Suprapubic skin (tissue), 4 donors: ENCODE data around the gene GNL1. TPM values are rescaled to one million over a fixed set of nuclear protein-coding genes. Genes with fewer than 3 reads are reported as not detected.
"Not testable (repeated sequence)": the region's sequence is repeated elsewhere in the genome, so short reads cannot be mapped to it uniquely, and the experiment has no call there.

Experiments
- DNase-seq, 2 donors: peaks; one replicate each; pipeline ENCODE4 v3.0.0-alpha.2; 2019; ENCODE audit warnings: low spot score in 2 of 2
- H3K27ac ChIP-seq: fragments of 200-600 bp; sonication (generic); one replicate; pipeline ENCODE4 v1.5.1; 2019
- H3K27me3 ChIP-seq: fragments of 200-600 bp; sonication (generic); one replicate; pipeline ENCODE4 v1.5.1; 2019
- H3K36me3 ChIP-seq: fragments of 200-600 bp; sonication (generic); one replicate; pipeline ENCODE4 v1.5.1; 2019
- H3K4me1 ChIP-seq: fragments of 200-600 bp; sonication (generic); one replicate; pipeline ENCODE4 v1.5.1; 2019
- H3K4me3 ChIP-seq: fragments of 200-600 bp; sonication (generic); one replicate; pipeline ENCODE4 v1.5.1; 2019; ENCODE audit warnings: mild to moderate bottlenecking
- H3K9me3 ChIP-seq: fragments of 200-600 bp; sonication (generic); one replicate; pipeline ENCODE4 v1.5.1; 2019
- CTCF ChIP-seq, 2 donors: fragments of 200-600 bp in 1 of 2; fragments of 450-650 bp in 1 of 2; sonication (generic) in 1 of 2; IDR thresholded peaks; one replicate each; pipeline ENCODE4 v1.5.1; 2016 to 2019; ENCODE audit warnings: antibody characterized with exemption in 2 of 2, mild to moderate bottlenecking in 1 of 2, moderate library complexity in 1 of 2
- EP300 ChIP-seq: sonication (generic); formaldehyde crosslinking; IDR thresholded peaks from one replicate; pipeline ENCODE4 v1.6.1; 2017; ENCODE audit warnings: antibody characterized with exemption
- POLR2A ChIP-seq, 2 donors: fragments of 450-650 bp; IDR thresholded peaks; one replicate each; pipeline ENCODE4 v1.6.1; 2017; ENCODE audit warnings: antibody characterized with exemption in 2 of 2, mild to moderate bottlenecking in 2 of 2, moderate library complexity in 2 of 2
- POLR2AphosphoS5 ChIP-seq, 3 donors: sonication (generic); formaldehyde crosslinking; IDR thresholded peaks; one replicate each; pipeline ENCODE4 v1.6.1; 2017; ENCODE audit warnings: antibody characterized with exemption in 3 of 3
- WGBS: methylation state at CpG from one replicate; pipeline ENCODE4 v1.1.5; 2018; 5-methylcytosine and 5-hydroxymethylcytosine counted together
- total RNA-seq, 4 donors: library from RNA; depleted of rRNA; stranded (reverse); fragments of >200 nt; gene quantifications; one replicate each; pipeline ENCODE4 v1.1.0, GENCODE V29; 2016

The GNL1 gene
- total RNA-seq, 4 donors from 2014 or later = 33.9 to 58.9 (median 38.9) TPM

GRCh38 chr6:30500421-30501355 is 55.6 kb downstream of the GNL1 start:
- peaks cover 27% of the 10 kb centered on the region for H3K4me1 ChIP-seq
- WGBS = 47% methylated on average over 10 of the region's 10 CpGs
- H3K4me3 ChIP-seq = no peak overlapping the region
- TF ChIP-seq EP300 (no peak), POLR2A (IDR thresholded peaks at IDR 0.05) (no peak), POLR2AphosphoS5 (IDR thresholded peaks at IDR 0.05) (no peak), CTCF (IDR thresholded peaks at IDR 0.05) (no peak)
- H3K27me3 ChIP-seq = no peaks in the 10 kb centered on the region
- H3K36me3 ChIP-seq = no peaks in the 10 kb centered on the region
- H3K9me3 ChIP-seq = no peaks in the 10 kb centered on the region
- peak overlapping the region; percentile 29 for H3K27ac ChIP-seq
- DNase-seq = no peak

GRCh38 chr6:30498705-30499104 is 57.6 kb downstream of the GNL1 start:
- peaks cover 32% of the 10 kb centered on the region for H3K4me1 ChIP-seq
- not testable (repeated sequence) for H3K4me3 ChIP-seq, H3K27ac ChIP-seq, H3K9me3 ChIP-seq, H3K36me3 ChIP-seq, H3K27me3 ChIP-seq
- WGBS = 97% methylated on average over 12 of the region's 37 CpGs
- peak in 1 of 2 donors; percentile 20 for DNase-seq

GRCh38 chr6:30497714-30498113 is 58.6 kb downstream of the GNL1 start:
- TF ChIP-seq EP300 (no peak), POLR2AphosphoS5 (IDR thresholded peaks at IDR 0.05) (no peak), CTCF (IDR thresholded peaks at IDR 0.05) (no peak), POLR2A (IDR thresholded peaks at IDR 0.05) (no peak)
- peak in 1 of 2 donors; percentile 41 for DNase-seq

GRCh38 chr6:30497261-30497599 is 59.1 kb downstream of the GNL1 start:
- peaks cover 21% of the 10 kb centered on the region for H3K36me3 ChIP-seq
- not testable (repeated sequence) for H3K27me3 ChIP-seq, H3K4me3 ChIP-seq, DNase-seq, H3K9me3 ChIP-seq
- H3K27ac ChIP-seq = peak overlapping the region; percentile 54
- WGBS = 94% methylated on average over 5 of the region's 5 CpGs
- peaks cover 40% of the 10 kb centered on the region for H3K4me1 ChIP-seq

More at GRCh38 chr6:30497714-30498113, 58.6 kb downstream of the GNL1 start:
- Histone ChIP-seq H3K4me3 (no peak overlapping the region), H3K27ac (no peak overlapping the region), H3K27me3 (no peaks in the 10 kb centered on the region), H3K4me1 (peaks cover 35% of the 10 kb centered on the region), H3K9me3 (no peaks in the 10 kb centered on the region), H3K36me3 (peaks cover 16% of the 10 kb centered on the region)
- 75% methylated on average over 3 of the region's 3 CpGs for WGBS

- H3K27ac ChIP-seq = peak overlapping the region; percentile 64
- no peaks in the 10 kb centered on the region for H3K9me3 ChIP-seq
- peak in 1 of 2 donors; percentile 37 for DNase-seq
- no peak overlapping the region for H3K4me3 ChIP-seq
- peaks cover 34% of the 10 kb centered on the region for H3K36me3 ChIP-seq
- no peaks in the 10 kb centered on the region for H3K27me3 ChIP-seq
- WGBS = 85% methylated on average over 4 of the region's 4 CpGs
- no peak for TF ChIP-seq CTCF (IDR thresholded peaks at IDR 0.05)
- TF ChIP-seq POLR2AphosphoS5 (IDR thresholded peaks at IDR 0.05) = no peak
- no peak for TF ChIP-seq EP300
- no peak for TF ChIP-seq POLR2A (IDR thresholded peaks at IDR 0.05)
- H3K4me1 ChIP-seq = peaks cover 50% of the 10 kb centered on the region
Measured at GRCh38 chr6:30495993-30496392, 60.3 kb downstream of the GNL1 start.

GRCh38 chr6:30495060-30495459 is 61.2 kb downstream of the GNL1 start:
- Histone ChIP-seq H3K36me3 (peaks cover 43% of the 10 kb centered on the region), H3K4me1 (peaks cover 54% of the 10 kb centered on the region)
- H3K27ac ChIP-seq, H3K9me3 ChIP-seq, H3K27me3 ChIP-seq, H3K4me3 ChIP-seq: not testable (repeated sequence)
- DNase-seq = peak in 1 of 2 donors; percentile 21
- 78% methylated on average over 4 of the region's 4 CpGs for WGBS
